Left colon (tissue), 2 donors: Measurements from ENCODE around the gene ATP4B. TPM values are rescaled to one million over a fixed set of nuclear protein-coding genes. Genes with fewer than 3 reads are reported as not detected.

ENCODE experiments used
- ATAC-seq: fragments of 200-7000 bp; cut with Tn5 transposase; one replicate; pipeline ENCODE4 v1.9.1; 2020; ENCODE audit warnings: mild to moderate bottlenecking, moderate library complexity
- DNase-seq, 2 donors: peaks; one replicate each; pipeline ENCODE4 v3.0.0-alpha.2; 2020
- intact Hi-C, 2 donors: fragments of 100-400 bp; cut with DNase I in 1 of 2; cut with micrococcal nuclease in 1 of 2; formaldehyde crosslinking; loops; one replicate each; pipeline versions ENCODE4 v1.11.2 to v1.14.0; 2022; cut with DNase I, micrococcal nuclease
- total RNA-seq, 2 donors: library from RNA; stranded (reverse); fragmentation: NEBNext Ultra II Directional; extraction: Animal tissue kit (Norgen Biotek cat#: 25700); gene quantifications; one replicate each; pipeline ENCODE4 v1.2.1, GENCODE V29; 2021
- donor health status: DM: no; HTN: no; CAD: no.
- donor health status: DM: yes; HTN: yes; CAD: no.

ATP4B gene
- total RNA-seq, 2 donors from 2014 or later: not detected

GRCh38 chr13:113601166-113602070, 56.6 kb downstream of the ATP4B start:
- DNase-seq: no peak
- no peak for ATAC-seq
- intact Hi-C loops: no loop called here

GRCh38 chr13:113599391-113599790, 58.6 kb downstream of the ATP4B start:
- intact Hi-C loops: no loop called here
- ATAC-seq: no peak
- no peak for DNase-seq

Other genes with a start within 250 kb of the ATP4B start
- 1 to 10 TPM; 4.0 to 7.8 TPM for gene ADPRHL1, start 204.7 kb downstream of the ATP4B start, total RNA-seq
- 10 to 100 TPM; 18.2 to 22.7 TPM for gene DCUN1D2, start 167.5 kb downstream of the ATP4B start, total RNA-seq
- gene TFDP1, start 73.4 kb downstream of the ATP4B start, total RNA-seq: 10 to 100 TPM; 61.1 to 72.6 TPM
- under 1 TPM in 1 of 2 donors, not detected in 1; 0.09 TPM for gene GRK1, start 9.0 kb upstream of the ATP4B start, total RNA-seq
- gene TMEM255B, start 101.0 kb upstream of the ATP4B start, total RNA-seq: 1 to 10 TPM; 1.9 to 2.4 TPM
- 100 to 1,000 TPM; 125 to 185 TPM for gene GAS6, start 205.9 kb upstream of the ATP4B start, total RNA-seq